LoVo (cell line): Measurements from ENCODE around the gene PPP1R9B.
A peak's percentile ranks its signal among the peaks of the same experiment; 100 is the strongest.

Experiments used
- DNase-seq: peaks from one replicate; pipeline ENCODE4 v3.0.0-alpha.2; 2016; ENCODE audit warnings: low spot score

Gene PPP1R9B

DNA sequence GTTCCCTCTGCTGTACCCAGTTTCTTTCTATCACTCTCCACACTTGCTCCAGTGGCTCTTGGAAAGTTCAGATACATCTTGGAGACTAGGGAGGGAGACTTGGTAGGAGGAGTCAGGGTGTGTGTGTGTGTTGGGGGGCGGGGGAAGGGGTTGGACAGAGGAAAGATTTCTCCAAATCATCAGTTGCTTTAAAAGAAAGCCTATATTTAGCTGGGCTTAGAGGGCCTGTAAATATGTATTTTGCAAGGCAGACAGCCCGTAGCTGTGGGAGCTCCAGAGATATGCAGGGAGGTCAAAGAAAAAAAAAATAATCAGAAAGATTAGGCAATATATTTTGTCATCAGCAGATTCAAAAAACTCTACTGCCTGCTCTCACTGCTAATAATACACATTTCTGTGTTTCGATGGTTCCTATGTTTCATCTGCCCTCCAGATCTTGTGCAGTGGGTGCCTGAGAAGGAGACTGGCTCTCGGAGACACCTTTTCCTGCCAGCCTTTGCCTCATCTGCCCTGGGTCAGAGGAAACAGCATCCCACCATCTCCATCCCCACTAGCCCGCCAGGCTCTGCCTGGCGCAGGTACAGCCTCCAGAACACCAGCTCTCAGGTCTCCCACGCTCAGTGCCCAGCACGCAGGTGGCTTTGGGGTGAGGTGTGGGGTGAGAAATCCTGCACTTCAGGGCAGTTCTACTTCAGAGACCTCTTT lies 4.8 kb upstream of the PPP1R9B start:
- DNase-seq = no peak

DNA sequence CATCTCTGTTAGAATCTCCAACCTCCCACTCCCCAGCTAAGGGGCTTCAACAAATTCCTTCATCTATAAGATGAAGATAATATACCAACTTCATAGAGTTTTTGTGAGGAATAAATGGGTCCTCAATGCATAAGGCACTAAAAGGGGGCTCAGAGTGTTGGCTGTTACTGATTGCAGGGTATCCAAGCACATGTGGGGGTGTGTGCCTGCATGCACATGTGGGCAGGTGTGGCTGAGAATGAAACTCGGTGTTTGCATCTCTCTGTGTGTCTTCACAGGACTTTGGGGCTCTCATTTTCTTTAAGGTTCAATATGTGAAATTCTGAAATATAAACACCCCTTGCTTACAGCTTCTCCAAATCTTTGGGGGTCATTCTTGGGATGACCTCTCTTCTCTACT lies 4.1 kb upstream of the PPP1R9B start:
- no peak for DNase-seq

DNA sequence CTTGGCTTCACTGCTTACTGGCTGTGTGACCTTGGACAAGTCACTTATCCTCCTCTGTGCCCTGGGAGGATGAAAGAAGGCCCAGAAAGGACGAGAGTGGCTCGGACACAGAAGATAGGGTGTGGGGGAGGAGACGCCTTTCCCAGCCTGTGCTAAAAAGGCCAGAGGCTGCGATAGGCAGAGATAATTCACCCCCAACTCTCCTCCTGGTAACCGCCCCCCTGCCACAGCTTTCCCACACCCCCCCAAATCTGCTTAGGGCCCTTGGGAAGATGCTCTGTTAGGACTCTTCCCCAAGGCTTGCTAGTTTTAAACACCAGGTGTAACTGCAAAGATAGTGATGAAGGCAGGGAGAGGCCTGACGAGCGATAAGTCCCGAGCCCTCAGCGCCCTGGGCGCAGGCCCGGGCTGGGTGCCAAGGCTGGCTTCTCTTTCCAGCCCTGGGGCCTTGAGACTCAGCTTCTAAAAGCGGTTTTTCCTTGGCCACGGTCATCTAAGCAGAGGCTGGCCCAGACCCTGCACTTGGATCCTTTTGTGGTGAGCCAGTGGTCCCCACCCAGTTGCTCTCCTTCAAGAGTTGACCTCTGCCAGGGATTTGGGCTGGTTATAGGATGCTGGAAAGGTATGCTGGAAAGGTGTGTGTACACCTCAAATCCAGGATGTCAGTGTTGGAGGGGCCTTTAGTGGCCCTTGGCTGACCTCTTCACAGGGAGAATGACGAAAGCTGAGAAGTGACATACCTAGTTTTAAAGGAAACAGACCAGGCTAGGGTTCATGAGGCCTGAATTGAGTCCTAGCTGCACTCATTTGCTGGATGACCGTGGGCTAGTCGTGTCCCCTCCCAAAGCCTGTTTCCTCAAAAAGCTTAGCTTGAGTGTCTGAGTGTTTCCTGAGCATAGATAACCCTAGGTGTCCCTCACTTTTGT lies 3.4 kb upstream of the PPP1R9B start:
- DNase-seq = no peak

DNA sequence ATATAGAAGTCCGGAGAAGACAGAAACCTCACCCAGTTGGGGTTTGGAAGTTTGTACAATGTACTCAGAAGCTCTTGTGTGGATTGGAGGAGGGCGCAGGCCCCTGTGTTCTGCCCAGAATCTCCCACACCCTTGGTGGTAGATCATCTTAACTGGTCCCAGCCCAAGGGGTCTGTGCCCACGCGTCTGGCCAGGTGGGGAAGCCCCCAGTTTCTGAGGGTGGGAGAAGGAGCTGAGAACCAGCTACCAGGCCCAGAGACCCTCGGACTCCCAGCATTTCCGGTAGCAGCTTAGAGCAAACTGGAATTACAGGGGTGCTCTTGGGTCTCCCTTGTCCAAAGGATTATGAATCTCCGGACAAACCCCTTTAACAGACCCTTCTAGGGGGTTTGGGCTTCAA lies 2.3 kb upstream of the PPP1R9B start:
- no peak for DNase-seq

DNA sequence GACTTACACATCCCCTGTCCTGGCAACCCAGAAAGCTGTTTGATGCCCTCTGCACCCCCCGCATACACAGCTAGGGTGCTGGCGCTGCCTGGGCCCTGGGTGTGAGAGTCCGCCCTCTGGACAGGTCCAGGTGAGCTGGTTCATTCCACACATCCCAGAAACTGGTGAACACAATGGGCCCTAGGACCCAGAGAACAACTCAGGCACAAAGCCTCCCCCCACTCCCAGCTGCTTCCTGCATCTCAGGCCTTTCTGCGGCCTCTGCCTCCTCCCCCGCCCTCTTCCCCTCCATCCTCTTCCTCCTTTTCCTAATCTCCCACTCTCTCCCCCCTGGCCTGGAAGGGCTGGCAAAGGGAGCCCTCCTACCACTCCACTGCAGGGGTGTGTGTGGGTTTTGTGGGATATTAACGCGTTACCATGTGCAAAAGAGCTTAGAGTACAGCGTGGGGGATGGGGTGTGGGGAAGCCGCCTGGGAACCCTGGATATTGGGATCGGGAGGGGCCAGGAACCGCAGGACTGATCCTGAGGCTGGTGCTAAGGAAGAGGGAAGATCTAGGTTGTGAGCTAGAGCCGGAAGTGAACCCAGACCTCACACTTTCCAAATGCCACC lies 1.6 kb upstream of the PPP1R9B start:
- DNase-seq = peak; percentile 84

DNA sequence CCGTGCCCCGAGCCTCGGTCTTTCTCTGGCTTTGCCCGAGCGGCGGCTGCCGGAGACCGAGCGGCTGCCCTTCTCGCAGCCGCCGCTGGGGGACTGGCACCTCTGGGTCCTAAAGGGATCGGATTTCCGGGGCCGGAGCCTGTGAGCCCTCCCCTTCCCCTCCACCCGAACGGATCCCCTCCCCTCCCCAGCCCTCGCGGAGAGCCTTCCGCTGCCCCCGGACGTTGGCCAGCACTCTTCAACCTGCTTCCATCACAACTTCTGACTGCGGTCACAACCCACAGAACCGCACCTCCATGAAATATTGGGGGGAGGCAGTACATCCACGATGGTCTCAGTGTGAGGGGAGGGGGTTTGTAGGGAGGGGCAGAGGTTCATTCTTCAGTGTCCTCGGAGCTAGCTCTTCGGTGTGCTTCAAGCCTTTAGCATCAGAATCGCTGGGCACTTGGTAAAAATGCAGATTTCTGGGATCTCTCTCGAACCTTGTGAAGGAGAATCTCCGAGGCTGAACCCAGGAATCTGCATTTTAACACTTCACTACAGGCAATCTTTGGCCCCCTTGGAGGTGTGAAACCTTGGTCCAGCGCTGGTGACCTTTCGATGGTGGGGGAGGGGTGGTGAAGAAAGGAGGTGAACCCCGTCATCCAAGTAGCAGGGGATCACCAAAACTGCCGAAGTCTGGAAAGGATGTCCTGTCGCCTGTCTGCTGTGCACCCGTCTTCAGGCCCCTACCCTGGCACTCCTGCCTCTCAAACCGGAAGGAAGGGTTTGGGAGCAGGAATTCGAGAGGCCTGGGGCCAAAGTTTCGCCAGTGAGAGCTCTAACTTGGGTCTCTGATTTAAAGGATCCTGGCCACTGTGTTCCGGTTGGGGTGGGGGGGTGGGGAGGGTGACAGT lies 812 bp upstream of the PPP1R9B start:
- peak; percentile 93 for DNase-seq

DNA sequence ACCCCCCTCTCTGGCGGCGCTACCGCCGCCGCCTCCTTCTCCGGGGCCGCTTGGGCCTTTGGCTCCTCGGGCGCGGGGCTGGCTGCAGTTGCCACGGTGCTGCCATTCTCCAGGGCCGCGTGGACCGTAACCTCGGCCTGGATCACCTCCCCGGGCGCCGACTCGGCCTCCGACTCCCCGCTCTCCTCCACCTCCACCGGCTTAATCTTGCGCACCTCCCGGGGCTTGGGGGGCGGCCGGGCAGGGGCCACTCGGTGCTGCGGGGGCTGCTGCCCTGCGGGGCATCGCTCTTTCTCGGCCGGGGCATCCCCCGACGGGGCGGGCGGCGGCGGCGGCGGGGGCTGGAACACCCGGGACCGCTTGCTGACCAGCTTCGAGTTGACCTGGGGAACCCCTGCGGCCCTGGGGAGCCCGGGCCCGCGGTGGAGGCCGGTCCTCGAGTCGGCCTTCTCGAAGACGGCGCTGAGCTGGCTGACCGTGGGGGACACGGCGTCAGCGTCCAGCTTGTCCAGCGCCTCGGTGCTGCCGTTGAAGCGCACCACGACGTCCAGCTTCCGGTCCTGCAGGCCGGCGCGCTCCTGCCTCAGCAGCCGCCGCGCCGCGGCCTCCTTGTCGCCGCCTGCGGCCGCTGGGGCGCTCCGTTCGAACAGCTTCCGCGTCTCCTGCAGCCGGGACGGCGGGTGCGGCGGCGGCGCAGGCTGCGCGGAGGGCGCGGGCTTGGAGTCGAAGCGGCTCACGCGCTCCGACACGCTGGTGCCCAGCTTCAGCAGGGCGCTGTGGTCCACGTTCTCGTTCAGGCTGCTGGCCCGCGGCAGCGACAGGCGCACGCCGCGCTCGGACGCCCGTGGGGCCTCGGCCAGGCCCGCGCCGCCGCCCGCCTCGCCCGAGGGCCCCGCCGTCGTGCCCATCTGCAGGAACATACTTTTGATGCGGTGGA lies 792 bp downstream of the PPP1R9B start:
- DNase-seq = peak; percentile 43

DNA sequence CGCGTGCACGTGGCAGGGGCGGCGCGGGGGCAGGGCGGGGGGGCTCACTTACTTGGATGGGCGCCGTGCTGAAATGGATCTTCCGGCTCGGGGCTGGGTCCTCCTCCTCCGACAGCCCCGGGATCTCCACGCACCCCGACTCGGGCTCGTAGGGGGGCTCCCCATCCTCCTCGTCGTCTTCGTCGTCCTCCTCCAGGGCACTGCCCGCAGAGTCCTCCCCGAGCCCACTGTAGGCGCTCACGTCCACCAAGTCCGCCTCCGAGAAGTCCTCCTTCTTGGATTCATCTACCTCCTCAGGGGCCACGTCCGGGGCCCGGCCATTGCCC lies 1.4 kb downstream of the PPP1R9B start:
- DNase-seq = no peak

DNA sequence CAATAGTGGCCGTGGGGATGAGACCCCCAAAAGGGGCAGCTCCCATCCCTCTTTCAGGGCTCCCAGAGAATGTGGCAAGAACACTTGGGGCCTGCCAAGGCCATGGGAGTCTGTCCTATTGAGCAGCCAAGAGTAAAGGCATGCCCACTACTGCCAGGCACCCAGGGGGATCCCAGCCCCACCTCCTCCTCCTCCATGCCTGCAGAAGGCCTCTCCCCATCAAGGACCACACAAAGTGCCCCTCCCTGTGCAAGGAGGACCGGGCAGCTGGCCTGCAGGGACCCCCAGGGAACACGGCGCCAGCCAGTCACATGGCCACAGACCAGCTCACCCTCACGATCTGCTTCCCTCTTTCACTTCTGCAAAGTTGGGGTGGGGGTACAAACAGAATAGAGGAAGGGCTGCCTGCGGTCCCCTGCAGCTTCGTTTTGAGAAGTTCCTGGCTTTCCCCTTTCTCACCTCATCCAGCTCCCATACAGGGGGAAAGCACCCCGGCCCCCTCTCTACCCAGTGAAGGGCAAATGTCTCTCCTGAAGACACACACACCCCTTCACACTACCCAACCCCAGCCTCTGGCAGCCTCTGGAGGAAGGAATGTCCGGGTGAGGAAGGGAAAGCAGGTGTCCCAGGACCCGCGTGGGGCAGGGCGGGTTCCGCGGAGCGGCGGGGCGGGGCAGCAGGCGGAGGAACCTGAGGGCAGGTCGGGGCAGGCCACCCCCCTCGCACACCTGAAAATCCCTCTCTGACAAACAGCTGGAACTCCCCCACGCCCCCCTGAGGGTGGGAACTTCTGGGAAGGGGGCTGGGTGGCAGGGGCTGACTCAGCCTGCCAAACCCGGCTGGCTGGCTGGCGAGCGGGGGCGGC lies 2.0 kb downstream of the PPP1R9B start:
- peak; percentile 36 for DNase-seq

DNA sequence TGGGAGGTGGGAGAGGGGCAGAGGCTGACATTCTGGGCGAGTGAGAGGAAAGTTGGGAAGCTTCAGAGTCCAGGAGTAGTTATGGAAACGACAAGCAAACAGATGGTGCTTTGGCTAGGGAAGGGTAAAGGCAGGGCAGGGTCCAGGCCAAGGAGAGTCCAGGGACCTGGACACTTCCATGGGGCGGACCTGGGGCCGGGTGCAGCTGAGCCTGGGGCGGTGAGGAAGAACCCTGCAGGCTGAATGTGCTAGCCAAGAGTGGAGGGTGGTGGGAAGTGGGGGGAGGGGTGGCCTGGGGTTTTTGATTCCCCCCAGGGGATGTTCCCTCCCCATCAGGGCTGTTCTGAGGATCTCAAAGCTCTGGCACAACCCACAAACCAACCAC lies 2.6 kb downstream of the PPP1R9B start:
- DNase-seq = no peak

DNA sequence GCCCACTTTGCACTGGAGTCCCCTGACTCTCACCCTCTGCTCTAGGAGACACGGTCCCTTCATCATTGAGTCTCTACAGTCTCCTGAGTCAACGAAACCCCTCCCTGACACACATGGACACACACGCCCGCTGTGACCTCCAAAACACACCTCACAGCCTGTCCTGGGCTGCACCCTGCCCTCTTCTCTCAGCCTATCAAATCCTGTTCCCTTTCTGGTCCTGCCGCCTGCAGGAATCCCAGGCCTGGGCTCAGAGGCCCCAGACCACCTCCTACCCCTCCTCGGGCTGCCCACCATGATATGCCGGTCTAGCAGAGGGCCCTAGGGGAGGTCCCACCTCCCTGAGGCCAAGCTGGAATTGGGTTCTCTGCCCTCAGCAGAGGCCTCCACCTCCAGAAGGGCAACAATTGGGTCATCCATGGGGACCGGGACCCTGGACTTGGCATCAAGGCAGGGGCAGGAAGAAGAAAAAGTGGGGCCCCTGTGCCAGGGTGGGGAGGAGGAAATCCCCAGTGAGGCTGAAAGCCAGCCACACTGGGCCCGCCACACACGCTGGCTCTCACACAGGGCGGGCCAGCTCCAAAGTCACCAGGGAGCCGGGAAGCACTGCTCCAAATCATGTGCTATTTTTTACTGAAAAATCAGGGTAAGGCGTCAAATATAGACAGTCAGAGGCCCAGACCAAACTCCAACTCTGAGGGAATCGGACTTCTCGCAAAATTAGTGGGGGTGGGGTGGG lies 3.4 kb downstream of the PPP1R9B start:
- DNase-seq = no peak

DNA sequence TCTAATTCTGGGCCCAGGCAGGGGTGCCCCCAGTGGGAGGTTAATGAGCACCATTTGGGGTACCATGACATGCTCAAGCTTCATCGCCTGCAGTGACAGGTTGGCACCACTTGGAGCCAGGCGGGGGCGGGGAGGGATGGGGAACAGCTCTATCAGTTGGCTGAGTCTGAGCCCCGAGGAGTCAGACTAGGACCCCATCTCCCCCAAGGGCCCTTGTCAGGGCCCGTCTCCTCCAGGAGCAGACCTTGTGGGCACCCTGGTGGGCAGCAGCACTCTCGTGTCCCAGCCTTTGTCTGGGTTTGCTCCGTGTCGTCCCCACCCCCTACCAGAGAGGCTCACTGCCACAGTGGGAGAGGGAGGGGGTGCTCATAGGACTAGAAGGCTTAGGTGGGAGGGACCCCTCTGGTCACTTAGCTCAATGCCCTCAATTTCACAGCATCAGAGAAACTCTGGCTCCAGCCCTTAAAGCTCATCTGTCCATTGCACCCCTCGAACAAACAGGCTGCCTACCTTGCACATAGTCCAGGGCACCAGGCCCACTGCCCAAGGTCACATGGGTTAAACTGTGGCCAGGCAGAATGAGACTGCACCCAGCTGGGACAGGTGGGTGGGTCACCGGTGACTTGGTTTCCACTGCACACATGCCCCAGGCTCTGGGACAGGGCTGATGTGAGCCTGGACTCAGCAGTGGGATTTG lies 4.1 kb downstream of the PPP1R9B start:
- DNase-seq = no peak

DNA sequence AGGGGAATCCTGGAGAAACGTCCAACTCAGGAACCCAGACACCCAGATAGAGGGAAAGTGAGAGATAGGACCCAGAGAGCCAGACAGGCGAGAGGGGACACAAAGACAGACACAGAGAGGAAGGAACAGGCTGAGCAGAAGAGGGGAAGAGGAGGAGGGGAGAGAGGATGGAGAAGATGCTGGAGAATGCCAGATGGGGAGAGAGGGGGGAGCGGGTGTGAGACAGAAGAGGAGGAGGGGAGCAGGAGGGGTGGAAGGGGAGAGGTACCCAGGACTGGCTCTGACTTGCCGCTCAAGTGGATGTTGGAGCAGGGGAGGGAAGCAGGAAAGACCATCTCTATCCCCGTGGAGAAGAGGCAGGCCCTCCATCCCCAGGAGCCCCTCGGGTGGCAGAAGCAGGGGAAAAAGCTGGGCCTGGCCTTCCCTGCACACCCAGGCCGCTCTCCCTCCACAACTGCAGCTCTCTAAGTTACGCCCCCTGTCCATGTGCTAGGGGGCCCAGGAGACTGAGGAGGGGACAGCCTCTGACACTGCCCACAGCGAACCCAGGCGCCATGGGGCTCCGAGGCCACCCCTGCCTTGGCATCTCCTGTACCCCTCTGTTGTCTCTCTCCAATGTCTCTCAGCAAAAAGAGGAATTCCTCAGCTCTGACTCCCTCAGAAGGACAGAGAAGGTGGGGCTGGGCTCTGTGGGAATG lies 4.8 kb downstream of the PPP1R9B start:
- DNase-seq = no peak

DNA sequence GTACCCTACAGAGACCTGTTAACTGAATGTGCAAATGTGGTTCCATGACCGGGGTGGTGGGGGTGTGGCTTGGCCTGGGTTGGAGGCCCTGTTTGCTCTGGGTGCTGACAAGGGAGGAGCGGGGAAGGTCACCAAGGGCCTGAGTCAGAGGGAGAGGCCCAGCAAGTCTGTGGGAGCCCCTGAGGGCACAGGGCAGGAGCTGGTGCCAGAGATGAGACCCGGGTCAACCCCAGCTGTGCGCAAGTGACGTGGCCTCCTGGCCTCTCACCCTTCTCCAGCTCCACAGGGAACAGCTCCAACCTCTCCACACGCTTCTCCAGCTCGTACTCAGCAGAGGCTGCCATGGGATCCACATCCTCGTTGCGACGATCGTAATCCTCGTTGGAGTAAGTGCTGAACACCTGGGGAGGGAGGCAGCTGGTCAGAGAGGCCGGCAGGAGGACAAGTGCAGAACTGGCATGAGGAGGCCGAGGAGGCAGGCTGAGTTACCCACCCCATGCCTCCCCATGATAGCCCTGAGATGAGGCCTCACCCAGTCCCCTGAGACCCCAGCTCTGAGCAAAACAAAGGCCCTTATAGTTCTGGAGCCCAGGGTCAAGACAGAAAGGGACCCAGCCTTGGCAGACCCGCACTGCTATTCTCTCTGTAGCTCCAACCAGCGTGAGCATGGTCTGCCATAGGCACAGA lies 5.5 kb downstream of the PPP1R9B start:
- DNase-seq = no peak

DNA sequence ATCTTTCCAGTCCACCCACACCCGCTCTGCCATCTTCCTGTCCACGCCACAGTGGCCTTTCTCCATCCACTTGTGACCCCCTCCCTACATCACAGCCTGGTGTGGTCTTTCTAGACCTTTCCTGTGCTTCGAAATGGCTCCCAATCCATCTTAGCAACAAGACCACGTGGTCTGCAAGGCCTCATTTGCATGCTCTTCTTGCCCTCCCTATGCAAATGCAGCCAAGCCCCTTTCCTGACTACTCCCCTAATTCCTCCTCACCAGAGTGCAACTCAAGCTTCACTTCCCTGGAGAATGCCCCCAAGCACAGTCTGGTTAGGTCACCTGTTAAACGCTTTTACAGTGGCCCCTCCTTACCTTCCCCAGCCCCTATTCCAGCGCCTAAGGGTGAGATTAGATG lies 6.1 kb downstream of the PPP1R9B start:
- DNase-seq = no peak

DNA sequence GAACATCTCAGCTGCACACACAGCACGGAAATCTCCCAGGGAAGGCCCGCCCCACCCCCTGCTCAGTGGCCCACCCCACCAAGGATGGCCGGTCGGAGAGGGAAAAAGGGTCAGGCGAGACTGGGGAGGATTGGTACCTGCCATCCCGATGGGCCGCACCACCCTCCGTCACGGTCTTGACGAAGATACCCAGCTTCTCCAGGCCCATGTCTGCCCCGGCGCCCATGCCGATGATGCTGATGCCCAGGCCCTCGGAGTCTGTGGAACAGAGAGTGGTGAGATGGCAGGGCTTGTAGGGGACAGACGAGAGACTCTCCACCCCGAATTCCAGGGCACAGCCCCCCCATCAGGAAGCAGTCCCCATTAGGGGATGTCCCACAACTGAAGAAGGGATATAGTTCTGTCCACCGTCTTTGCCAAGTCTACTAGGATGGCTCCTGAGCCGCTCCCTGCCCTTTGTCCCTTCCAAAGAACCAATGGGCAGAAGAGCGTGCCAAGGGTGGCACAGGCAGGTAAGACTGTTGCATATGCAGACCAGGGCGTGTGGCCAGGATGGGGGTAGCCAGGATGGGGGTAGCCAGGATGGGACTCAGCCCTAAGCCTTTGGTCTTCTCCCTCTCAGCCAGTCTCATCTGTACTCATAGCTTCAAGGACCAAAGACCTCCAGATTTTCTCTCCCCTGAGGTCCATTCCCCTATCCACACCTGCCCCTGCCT lies 6.9 kb downstream of the PPP1R9B start:
- no peak for DNase-seq

DNA sequence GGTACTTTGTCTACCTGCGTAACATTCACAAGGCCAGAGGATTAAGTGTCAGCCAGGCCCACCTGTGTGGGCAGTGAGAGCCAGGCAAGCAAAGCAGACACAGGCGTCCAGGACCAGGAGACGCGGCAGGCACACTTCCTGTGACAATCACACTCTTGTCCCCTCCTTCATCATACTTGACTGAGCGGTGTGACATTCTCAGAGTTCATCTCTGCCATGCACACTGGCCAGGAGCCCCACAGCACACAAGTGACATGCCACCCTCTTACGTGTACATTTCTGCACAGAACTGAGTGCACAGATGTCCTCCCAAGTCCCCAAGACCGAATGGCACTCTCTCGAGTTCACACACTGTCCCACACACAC lies 8.7 kb downstream of the PPP1R9B start:
- DNase-seq = no peak
